ENCODE results near the gene CAPN10. TPM values are rescaled to one million over a fixed set of nuclear protein-coding genes. Genes with fewer than 3 reads are reported as not detected.

CAPN10 gene
- total RNA-seq, 1 donor from 2014 or later: 51.8 TPM

DNA sequence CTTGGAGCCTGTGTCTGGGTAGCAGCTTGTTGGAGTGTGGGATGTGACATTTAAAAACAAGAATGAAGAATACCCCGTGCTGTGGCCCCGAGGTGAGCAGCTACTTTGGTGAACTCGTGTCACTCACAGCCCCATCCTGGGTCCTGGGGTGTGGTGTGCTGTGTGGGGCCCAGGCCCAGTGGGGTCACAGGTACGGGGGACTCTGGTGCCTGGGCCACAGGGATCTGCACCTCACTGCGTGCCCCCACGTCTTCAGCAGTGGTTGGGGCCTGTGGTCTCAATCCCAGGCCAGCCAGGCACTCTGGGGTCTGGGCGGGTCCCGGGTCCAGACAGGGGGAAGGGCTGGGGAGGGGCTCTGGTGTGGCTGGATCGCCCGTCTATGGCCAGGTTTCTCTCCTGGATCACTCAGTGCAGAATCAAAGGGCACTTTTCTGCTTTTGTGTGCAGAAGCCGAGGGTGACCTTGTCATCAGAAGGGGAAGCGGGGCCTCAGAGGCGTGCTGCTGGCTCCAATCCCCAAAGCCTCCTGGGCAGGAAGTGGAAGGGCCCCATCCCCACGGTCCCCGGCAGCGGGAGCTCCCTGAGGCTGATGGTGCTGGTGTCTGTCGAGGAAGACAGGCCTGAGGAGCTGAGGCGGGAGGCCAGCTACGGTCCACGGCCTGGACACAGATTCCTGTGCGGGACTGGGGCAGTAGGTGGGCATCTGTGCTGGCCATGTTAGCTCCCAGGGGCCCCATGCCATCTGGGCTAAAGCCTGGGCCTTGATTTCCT is 40.2 kb downstream of the CAPN10 start:
- intact Hi-C loops (cut with DNase I): no loop called here
- ATAC-seq (peak; percentile 33), DNase-seq (ENCODE audit: missing footprints) (peak; percentile 72)

- DNase-seq (ENCODE audit: missing footprints): peak; percentile 48
- no peak for ATAC-seq
- intact Hi-C loops (cut with DNase I): no loop called here
Measured at GRCh38 chr2:240627736-240628506, 41.4 kb downstream of the CAPN10 start.

DNA sequence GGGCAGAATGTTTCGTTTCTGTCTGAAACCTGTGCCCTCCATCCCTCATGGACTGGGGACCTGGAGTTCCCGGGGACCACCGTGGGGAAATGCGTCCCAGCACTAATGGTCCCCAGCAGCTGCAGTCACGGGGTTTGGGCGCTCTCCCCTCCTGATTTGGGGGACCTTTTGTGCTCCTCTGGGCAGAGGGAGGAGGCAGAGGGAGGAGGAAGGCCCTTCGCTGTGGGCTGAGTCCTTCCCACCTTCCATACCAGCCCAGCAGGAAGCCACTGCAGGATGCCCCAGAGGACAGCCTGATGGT is 41.9 kb downstream of the CAPN10 start:
- ATAC-seq: no peak
- intact Hi-C loops (cut with DNase I): no loop called here
- no peak for DNase-seq (ENCODE audit: missing footprints)

DNA sequence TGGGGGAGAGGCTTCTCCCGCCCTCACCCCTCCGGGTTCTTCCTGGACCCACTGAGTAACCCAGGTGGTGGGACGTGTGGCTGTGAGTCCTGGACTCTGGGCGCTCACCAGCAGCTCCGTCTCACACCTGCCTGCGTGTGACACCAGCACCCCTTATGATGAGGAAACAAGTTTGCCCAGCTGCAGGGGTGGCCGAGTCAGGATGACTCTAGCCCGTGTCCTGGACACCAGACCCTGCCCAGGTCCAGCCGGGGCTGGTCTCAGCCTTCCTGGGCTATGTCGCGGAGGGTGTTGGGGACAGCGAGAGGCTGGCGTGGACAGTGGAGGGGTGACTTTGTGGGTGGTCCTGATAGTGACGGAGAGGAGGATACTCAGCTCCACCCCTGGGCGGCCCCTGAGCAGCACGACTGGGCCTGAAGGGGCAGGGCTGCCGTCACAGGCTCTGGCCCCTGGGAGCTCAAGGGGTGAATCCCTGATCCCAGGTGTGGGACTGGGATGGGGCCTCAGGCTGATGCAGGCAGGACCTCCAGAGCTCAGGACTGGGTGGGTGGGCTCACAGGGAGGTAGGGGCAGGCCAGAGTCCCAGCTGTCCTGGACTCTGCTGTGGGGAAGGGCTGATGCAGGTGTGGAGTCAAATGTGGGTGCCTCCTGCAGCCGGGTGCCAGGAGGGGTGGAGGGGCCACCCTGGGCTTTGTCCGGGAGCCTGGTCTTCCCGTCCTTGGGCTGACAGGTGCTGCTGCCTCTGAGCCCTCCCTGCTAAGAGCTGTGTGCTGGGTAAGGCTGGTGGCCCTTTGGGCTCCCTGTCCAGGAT is 42.5 kb downstream of the CAPN10 start:
- ATAC-seq (no peak), DNase-seq (ENCODE audit: missing footprints) (peak; percentile 35)
- intact Hi-C loops (cut with DNase I): no loop called here

GRCh38 chr2:240629619-240629967 is 43.1 kb downstream of the CAPN10 start:
- DNase-seq (ENCODE audit: missing footprints) (no peak), ATAC-seq (no peak)
- intact Hi-C loops (cut with DNase I): no loop called here

GRCh38 chr2:240629968-240630770 is 43.6 kb downstream of the CAPN10 start:
- ATAC-seq: no peak
- DNase-seq (ENCODE audit: missing footprints): peak; percentile 66
- intact Hi-C loops (cut with DNase I): no loop called here

- DNase-seq (ENCODE audit: missing footprints): peak; percentile 65
- intact Hi-C loops (cut with DNase I): no loop called here
- ATAC-seq: peak; percentile 9
Measured at GRCh38 chr2:240630771-240631547, 44.4 kb downstream of the CAPN10 start.

DNA sequence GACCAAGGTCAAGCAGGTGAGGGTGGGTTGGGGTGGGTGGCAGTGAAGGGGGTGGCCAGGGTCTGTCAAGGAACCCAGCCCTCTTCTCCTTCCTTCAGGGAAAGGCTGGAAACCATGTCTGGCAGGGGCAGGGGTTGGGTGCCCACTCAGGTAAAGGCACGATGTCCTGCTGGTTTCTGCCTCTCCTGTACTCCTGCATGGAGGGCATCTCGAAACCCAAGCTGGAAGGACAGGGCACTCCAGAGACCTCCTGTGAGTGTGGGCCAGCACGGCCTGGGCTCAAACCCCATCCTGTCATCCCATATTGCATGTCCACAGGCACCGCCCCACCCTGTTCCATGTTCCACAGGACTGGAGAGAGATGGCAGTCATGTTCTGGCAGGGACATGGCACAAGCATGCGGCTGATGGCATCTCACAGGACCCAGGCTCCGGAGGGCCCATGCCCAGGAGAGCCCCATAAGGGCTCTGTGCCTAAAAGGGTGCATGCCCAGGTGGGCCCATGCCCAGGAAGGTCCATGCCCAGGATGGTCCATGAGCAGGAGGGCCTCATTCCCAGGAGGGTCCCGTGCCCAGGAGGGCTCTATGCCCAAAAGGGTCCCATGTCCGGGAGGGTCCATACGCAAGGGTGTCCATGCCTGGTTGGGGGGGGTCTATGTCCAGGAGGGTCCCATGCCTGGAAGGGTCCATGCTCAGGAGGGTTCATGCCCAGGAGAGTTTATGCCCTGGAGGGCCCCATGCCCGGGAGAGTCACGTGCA is 45.2 kb downstream of the CAPN10 start:
- intact Hi-C loops (cut with DNase I): no loop called here
- ATAC-seq: no peak
- DNase-seq (ENCODE audit: missing footprints): peak; percentile 34

- ATAC-seq: no peak
- peak; percentile 30 for DNase-seq (ENCODE audit: missing footprints)
- intact Hi-C loops (cut with DNase I): no loop called here
Measured at GRCh38 chr2:240632306-240632721, 45.8 kb downstream of the CAPN10 start.

DNA sequence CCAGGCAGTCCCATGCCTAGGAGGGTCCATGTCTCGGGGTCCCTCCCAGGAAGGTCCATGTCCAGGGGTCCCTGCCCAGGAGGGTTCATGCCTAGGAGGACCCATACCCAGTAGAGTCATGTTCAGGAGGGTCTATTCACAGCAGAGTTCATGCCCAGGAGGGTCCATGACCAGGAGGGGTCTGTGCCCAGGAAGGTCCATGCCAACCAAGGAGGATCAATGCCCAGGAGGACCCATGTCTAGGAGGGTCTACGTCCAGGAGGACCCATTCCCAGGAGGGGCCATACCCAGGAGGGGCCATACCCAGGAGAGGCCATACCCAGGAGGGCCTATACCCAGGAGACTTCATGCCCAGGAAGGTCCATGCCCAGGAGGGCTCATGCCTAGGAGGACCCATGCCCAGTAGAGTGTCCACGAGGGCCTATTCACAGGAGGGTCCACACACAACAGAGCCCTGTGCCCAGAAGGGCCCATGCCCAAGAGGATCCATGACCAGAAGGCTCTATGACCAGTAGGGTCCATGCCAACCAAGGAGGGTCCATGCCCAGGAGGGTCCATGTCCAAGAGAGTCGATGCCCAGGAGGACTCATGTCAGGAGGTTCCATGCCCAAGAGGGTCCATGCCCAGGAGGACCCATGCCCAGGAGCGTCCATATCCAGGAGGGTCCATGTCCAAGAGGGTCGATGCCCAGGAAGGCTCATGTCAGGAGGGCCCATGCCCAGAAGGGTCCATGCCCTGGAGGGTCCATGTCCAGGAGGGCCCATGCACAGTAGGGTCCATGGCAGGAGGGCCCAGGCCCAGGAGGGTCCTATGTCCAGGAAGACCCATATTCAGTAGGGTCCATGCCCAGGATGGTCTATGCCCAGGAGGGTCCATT is 48.8 kb downstream of the CAPN10 start:
- DNase-seq (ENCODE audit: missing footprints) (peak; percentile 22), ATAC-seq (no peak)
- intact Hi-C loops (cut with DNase I): no loop called here

GRCh38 chr2:240635998-240636547 is 49.5 kb downstream of the CAPN10 start:
- intact Hi-C loops (cut with DNase I): no loop called here
- ATAC-seq (no peak), DNase-seq (ENCODE audit: missing footprints) (peak; percentile 34)

DNA sequence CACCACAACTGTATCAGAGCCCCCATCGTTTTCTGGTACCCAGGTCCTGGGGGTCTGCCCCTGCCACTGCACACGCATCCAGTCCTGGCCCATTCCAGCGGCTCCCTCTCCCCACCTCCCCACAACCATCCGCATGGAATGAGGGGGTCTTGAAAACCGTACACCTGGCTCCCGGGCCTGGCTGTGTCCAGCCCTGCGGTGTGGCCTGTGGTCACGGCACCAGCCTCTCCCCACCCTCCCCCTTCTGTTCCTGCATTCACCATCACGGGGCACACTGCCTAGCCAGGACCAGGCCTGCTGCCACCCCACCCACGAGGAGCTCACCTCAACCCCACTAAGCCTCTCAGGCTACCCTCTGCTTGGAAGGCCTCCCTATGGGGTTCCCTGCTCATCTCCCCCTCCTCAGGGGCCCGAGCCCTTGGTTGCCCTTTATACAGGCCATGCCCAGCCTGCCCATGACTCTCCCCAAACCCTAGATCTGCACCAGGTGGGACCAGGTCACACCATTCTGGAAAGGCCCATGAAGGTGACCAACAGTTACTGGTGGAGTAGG is 50.1 kb downstream of the CAPN10 start:
- no peak for ATAC-seq
- intact Hi-C loops (cut with DNase I): no loop called here
- DNase-seq (ENCODE audit: missing footprints): peak; percentile 37

- intact Hi-C loops (cut with DNase I): no loop called here
- peak; percentile 52 for DNase-seq (ENCODE audit: missing footprints)
Measured at GRCh38 chr2:240637116-240637900, 50.8 kb downstream of the CAPN10 start.

DNA sequence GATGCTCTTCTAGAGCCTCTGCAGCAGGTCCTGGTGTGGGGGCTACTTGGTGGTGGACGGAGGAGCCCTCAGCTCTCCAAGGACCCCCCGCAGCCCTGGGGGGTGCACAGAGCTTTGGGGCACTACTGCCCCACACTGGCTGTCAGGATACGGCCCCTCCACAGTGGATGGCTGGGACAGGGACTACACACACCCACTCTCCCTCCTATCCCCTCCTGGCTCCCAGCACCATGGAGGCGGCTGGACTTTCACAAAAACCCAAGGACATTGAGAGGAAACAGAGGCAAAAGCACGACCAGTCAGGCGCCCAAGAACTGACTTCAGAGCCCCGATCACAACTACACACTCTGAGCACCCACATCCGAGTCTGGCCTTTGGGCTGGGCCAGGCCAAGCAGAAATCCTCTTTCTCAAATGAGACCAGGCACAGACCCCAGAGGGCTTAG is 51.4 kb downstream of the CAPN10 start:
- DNase-seq (ENCODE audit: missing footprints) (peak; percentile 44), ATAC-seq (no peak)
- intact Hi-C loops (cut with DNase I): no loop called here

More at GRCh38 chr2:240637116-240637900, 50.8 kb downstream of the CAPN10 start:
- no peak for ATAC-seq

DNA sequence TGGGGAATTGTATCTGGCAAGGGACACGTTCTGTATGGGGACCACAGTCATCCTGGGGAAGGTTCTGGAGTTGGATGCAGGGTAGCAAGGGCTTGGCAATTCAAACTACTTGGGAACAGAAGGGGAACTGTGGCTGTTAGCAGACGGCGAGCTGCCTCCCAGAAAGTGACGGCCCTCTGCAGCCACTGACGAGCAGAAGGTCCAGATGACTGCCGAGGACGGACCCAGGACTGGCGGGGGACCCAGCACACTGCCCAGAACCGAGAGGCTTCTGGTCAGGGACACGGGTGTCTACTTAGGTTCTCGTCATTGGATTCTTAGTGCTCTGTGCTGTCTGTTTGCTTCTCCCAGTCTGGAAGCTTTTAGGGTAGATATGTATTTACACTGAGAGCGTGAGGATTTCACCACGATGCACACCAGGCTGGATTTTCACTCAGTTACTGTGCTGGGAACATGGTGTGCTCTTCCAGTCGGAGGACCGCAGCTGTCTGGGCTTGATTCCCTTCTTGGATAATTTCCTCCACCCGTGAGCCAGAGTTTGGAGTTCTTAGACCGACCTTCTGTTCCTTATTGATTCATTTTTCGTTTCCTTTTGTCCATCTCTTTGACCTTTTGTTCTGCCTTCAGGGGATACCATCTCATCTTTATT is 52.1 kb downstream of the CAPN10 start:
- DNase-seq (ENCODE audit: missing footprints) (peak; percentile 27), ATAC-seq (peak; percentile 58)
- intact Hi-C loops (cut with DNase I): no loop called here

Measured in Right ventricle myocardium inferior (tissue), 1 donor.